K562 (cell line): ENCODE results near the gene GRIA3. TPM values are rescaled to one million over a fixed set of nuclear protein-coding genes. Genes with fewer than 3 reads are reported as not detected.

ENCODE experiments used
- ATAC-seq: fragments of 200-7000 bp; cut with Tn5 transposase; 3 replicates; pipeline ENCODE4 v1.9.1; 2020; ENCODE audit warnings: moderate library complexity
- BruUV-seq: library from RNA; stranded (reverse); fragments of 400-500 nt; replicated peaks from 2 replicates; lab custom pipeline; 2021; lab: Mats Ljungman, UMichigan
- CTCF ChIA-PET: fragments of 300-600 bp; formaldehyde crosslinking; extraction: SDS; loops from one replicate; lab custom pipeline; 2021; ENCODE audit warnings: low intra/inter-chr PET ratio; lab: Yijun Ruan, JAX
- POLR2A ChIA-PET: fragments of 300-600, 350-650 bp; sonication (Branson Sonifier 250); formaldehyde crosslinking; extraction: SDS; loops from one replicate; lab custom pipeline; 2021; ENCODE audit warnings: antibody characterized with exemption, inconsistent platforms; lab: Yijun Ruan, JAX
- DNase-seq, 4 experiments: peaks; one replicate each; pipeline versions ENCODE4 v3.0.0 to v3.0.0-alpha.2; 2011 to 2018; ENCODE audit warnings: low spot score in 3 of 4, mixed read lengths in 3 of 4; ENCODE audit errors: extremely low read depth in 1 of 4
- FAIRE-seq: peaks from 2 replicates; lab custom pipeline; 2011; peaks lifted over from hg19 to GRCh38; lab: Jason Lieb, UNC
- H2AFZ ChIP-seq: 2 replicates; pipeline ENCODE4 v1.6.0; 2011; ENCODE audit warnings: low read depth, low read length, control low read depth, inconsistent platforms
- H3K27ac ChIP-seq: fragments of 200-600 bp; 3 replicates; pipeline ENCODE4 v1.8.0; 2011; ENCODE audit warnings: low read depth, mild to moderate bottlenecking, control low read depth, inconsistent platforms, low read length, moderate library complexity, mixed read lengths; ENCODE audit errors: extremely low read depth
- H3K27me3 ChIP-seq, 2 experiments: fragments of 300-600 bp in 1 of 2; 2 replicates in 1 of 2; 3 replicates in 1 of 2; pipeline versions ENCODE4 v1.6.0 to v1.8.0; 2011; ENCODE audit warnings: inconsistent platforms in 2 of 2, low read length in 2 of 2, mild to moderate bottlenecking in 1 of 2, mixed read lengths in 1 of 2, moderate library complexity in 1 of 2; ENCODE audit not compliant: control insufficient read depth in 2 of 2, insufficient read depth in 2 of 2
- H3K36me3 ChIP-seq: fragments of 300-600 bp; 3 replicates; pipeline ENCODE4 v1.8.0; 2011; ENCODE audit warnings: mild to moderate bottlenecking, low read length, inconsistent platforms; ENCODE audit not compliant: control insufficient read depth, insufficient read depth
- H3K4me1 ChIP-seq, 2 experiments: fragments of 200-600 bp in 1 of 2; replicated peaks in 1 of 2; 2 replicates in 1 of 2; 3 replicates in 1 of 2; pipeline versions ENCODE4 v1.5.1 to v1.8.0; 2011; ENCODE audit warnings: inconsistent platforms in 2 of 2, low read length in 2 of 2, mild to moderate bottlenecking in 1 of 2, mixed read lengths in 1 of 2, moderate library complexity in 1 of 2; ENCODE audit not compliant: control insufficient read depth in 2 of 2, insufficient read depth in 2 of 2
- H3K4me2 ChIP-seq: 2 replicates; pipeline ENCODE4 v1.6.1; 2011; ENCODE audit warnings: low read length, control low read depth, inconsistent platforms, mixed read lengths; ENCODE audit not compliant: insufficient read depth
- H3K4me3 ChIP-seq: fragments of 200-600 bp; sonication (generic), shearing (Covaris generic); 2 replicates; pipeline ENCODE4 v1.5.1; 2016; ENCODE audit warnings: control low read depth, inconsistent platforms
- H3K79me2 ChIP-seq: fragments of 200-600 bp; 3 replicates; pipeline ENCODE4 v1.8.0; 2011; ENCODE audit warnings: low read length, inconsistent platforms; ENCODE audit not compliant: control insufficient read depth, insufficient read depth
- H3K9ac ChIP-seq, 2 experiments: 2 replicates each; pipeline versions ENCODE4 v1.6.0 to v1.6.1; 2011; ENCODE audit warnings: low read depth in 2 of 2, low read length in 2 of 2, control low read depth in 1 of 2, inconsistent platforms in 1 of 2, mild to moderate bottlenecking in 1 of 2, mixed read lengths in 1 of 2; ENCODE audit not compliant: insufficient read depth in 1 of 2
- H3K9me1 ChIP-seq: one replicate; pipeline ENCODE4 v1.6.0; 2011; ENCODE audit warnings: inconsistent platforms, mild to moderate bottlenecking, low read length, moderate library complexity; ENCODE audit not compliant: control insufficient read depth, insufficient read depth
- H3K9me3 ChIP-seq: replicated peaks from 2 replicates; pipeline ENCODE4 v1.5.1; 2011; ENCODE audit warnings: low read depth, low read length, inconsistent platforms; ENCODE audit not compliant: control insufficient read depth, insufficient read depth
- H4K20me1 ChIP-seq: replicated peaks from 2 replicates; pipeline ENCODE4 v1.6.1; 2011; ENCODE audit warnings: low read length, inconsistent platforms, mixed read lengths; ENCODE audit not compliant: control insufficient read depth, insufficient read depth
- ELF1 ChIP-seq: fragments of 200-800 bp; sonication (Bioruptor generic); IDR thresholded peaks from 2 replicates; pipeline ENCODE4 v1.6.1; 2016; ENCODE audit warnings: missing genetic modification characterization, missing compliant biosample characterization
- ETV5 ChIP-seq: sonication (generic); formaldehyde crosslinking; IDR thresholded peaks from 2 replicates; pipeline ENCODE4 v1.4.0; 2020; ENCODE audit warnings: low read depth, mild to moderate bottlenecking, missing genetic modification reagents
- FOXO4 ChIP-seq: fragments of 450-650 bp; formaldehyde crosslinking; IDR thresholded peaks from 2 replicates; pipeline ENCODE4 v1.4.0; 2020; ENCODE audit warnings: mild to moderate bottlenecking, moderate library complexity
- ILK ChIP-seq: fragments of 450-650 bp; IDR thresholded peaks from 2 replicates; pipeline ENCODE4 v1.6.1; 2016; ENCODE audit warnings: missing genetic modification characterization, low read depth, mild to moderate bottlenecking, missing compliant biosample characterization, moderate library complexity, borderline replicate concordance
- LEF1 ChIP-seq: fragments of 450-650 bp; IDR thresholded peaks from 2 replicates; pipeline ENCODE4 v1.6.1; 2016; ENCODE audit warnings: mild to moderate bottlenecking
- SIN3B ChIP-seq: fragments of 450-650 bp; IDR thresholded peaks from 2 replicates; pipeline ENCODE4 v1.6.1; 2017; ENCODE audit warnings: low read depth, mild to moderate bottlenecking, moderate library complexity
- SMARCE1 ChIP-seq: fragments of 450-650 bp; IDR thresholded peaks from 2 replicates; pipeline ENCODE4 v1.7.1; 2016; ENCODE audit warnings: mild to moderate bottlenecking
- SUPT5H ChIP-seq: fragments of 450-650 bp; IDR thresholded peaks from 2 replicates; pipeline ENCODE4 v1.6.1; 2016
- USF2 ChIP-seq: sonication (generic); formaldehyde crosslinking; IDR thresholded peaks from 2 replicates; pipeline ENCODE4 v1.5.0; 2020; ENCODE audit warnings: missing genetic modification reagents
- ZBTB34 ChIP-seq: fragments of 250-450 bp; sonication (Bioruptor Pico); IDR thresholded peaks from 2 replicates; pipeline ENCODE4 v1.8.0; 2021; ENCODE audit warnings: mild to moderate bottlenecking, moderate library complexity
- ZKSCAN3 ChIP-seq: fragments of 250-450 bp; sonication (Bioruptor Pico); IDR thresholded peaks from 2 replicates; pipeline ENCODE4 v1.4.0; 2020
- WGBS: fragments of 100-300 bp; shearing (Covaris generic); methylation state at CpG from one replicate; pipeline ENCODE4 v1.1.6; 2016; ENCODE audit warnings: low coverage, mixed read lengths; ENCODE audit not compliant: insufficient coverage; ENCODE audit errors: missing lambda C conversion rate; 5-methylcytosine and 5-hydroxymethylcytosine counted together
- in situ Hi-C: fragments of 300-500 bp; cut with MboI; formaldehyde crosslinking; loops from 4 replicates; pipeline ENCODE4 v1.15.0; 2018; ENCODE audit warnings: inconsistent platforms, mixed read lengths
- intact Hi-C: fragments of 100-400 bp; cut with micrococcal nuclease; formaldehyde crosslinking; loops from 2 replicates; pipeline ENCODE4 v1.14.2; 2022
- polyA plus RNA-seq, 8 experiments: library from polyadenylated mRNA; depleted of rRNA in 4 of 8; stranded (reverse) in 5 of 8; unstranded in 3 of 8; fragments of >200 nt; fragmentation: Nextera tagmentation in 2 of 8; fragmentation: Illumina TruSeq in 1 of 8; extraction: Ambion mirVana in 2 of 8; extraction: Trizol in 1 of 8; gene quantifications; 2 replicates each; pipeline versions ENCODE4 v1.2.1 to v1.2.3, GENCODE V29; 2011 to 2014; ENCODE audit warnings: inconsistent platforms in 1 of 8, missing spikeins in 1 of 8
- total RNA-seq, 7 experiments: library from RNA; depleted of rRNA in 6 of 7; stranded (reverse); fragments of >200 nt in 6 of 7; fragmentation: Illumina TruSeq in 2 of 7; extraction: Trizol in 2 of 7; gene quantifications; 2 replicates each; pipeline versions ENCODE4 v1.2.1 to v1.2.3, GENCODE V29; 2011 to 2021; ENCODE audit warnings: low replicate concordance in 1 of 7
- TF ChIP-seq, protein P1 (sequence below): fragments of 250-450 bp; sonication (Bioruptor Pico); IDR thresholded peaks from 2 replicates; pipeline ENCODE4 v1.8.0; 2022; ENCODE audit warnings: inconsistent platforms

The GRIA3 gene
- total and polyA plus RNA-seq, 9 of the 15 experiments (the other 6 are each of a cell fraction or from before 2014, with no cell fraction given), result 0.10 TPM; not detected in 8

DNA sequence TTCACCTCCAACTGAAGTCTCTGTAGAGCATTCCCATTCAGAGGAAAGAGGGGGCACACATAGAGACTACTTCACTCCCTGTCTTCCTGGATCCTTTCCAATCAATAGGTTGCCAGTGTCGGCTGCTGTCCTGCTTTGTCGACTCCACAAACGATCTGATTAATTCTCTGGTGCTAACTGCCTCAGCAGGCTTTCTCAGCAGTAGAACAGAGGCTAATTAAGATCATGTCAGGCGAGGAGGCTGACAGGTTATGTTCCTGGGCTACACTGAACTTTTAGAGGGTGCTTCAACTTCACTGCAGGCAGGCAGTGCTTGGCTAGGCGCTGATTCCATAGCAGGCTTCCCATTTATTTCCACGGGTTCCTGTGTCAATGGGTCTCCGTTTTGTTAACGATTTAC lies 79.2 kb downstream of the GRIA3 start:
- DNase-seq, result no peak
- CTCF ChIA-PET, result no interaction called here
- in situ Hi-C loops, result no loop called here
- H3K4me3 ChIP-seq, result no peak overlapping the region
- WGBS, result 2% methylated on average over 8 of the region's 8 CpGs
- H3K4me1 ChIP-seq, result no peaks in the 10 kb centered on the region
- no peaks in the 10 kb centered on the region for H3K9me1 ChIP-seq
- TF ChIP-seq ETV5 (CRISPR knock-in tag) (no peak), ILK (no peak), SMARCE1 (no peak), SIN3B (no peak), ZKSCAN3 (CRISPR knock-in tag) (no peak), USF2 (no peak), SUPT5H (no peak), LEF1 (no peak), ELF1 (tag) (no peak), FOXO4 (no peak), ZBTB34 (CRISPR knock-in tag) (no peak)
- TF ChIP-seq, protein P1, sequence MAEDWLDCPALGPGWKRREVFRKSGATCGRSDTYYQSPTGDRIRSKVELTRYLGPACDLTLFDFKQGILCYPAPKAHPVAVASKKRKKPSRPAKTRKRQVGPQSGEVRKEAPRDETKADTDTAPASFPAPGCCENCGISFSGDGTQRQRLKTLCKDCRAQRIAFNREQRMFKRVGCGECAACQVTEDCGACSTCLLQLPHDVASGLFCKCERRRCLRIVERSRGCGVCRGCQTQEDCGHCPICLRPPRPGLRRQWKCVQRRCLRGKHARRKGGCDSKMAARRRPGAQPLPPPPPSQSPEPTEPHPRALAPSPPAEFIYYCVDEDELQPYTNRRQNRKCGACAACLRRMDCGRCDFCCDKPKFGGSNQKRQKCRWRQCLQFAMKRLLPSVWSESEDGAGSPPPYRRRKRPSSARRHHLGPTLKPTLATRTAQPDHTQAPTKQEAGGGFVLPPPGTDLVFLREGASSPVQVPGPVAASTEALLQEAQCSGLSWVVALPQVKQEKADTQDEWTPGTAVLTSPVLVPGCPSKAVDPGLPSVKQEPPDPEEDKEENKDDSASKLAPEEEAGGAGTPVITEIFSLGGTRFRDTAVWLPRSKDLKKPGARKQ (CRISPR knock-in tag), result no peak
- H3K79me2 ChIP-seq, result no peaks in the 10 kb centered on the region
- intact Hi-C loops, result no loop called here
- no peaks in the 10 kb centered on the region for H4K20me1 ChIP-seq
- no peak overlapping the region for H2AFZ ChIP-seq
- H3K4me2 ChIP-seq, result no peak overlapping the region
- H3K27me3 ChIP-seq, result no peaks in the 10 kb centered on the region
- BruUV-seq, result no TSS peak
- FAIRE-seq, result no peak
- no peak overlapping the region for H3K27ac ChIP-seq
- H3K36me3 ChIP-seq, result no peaks in the 10 kb centered on the region
- POLR2A ChIA-PET, result no interaction called here
- H3K9ac ChIP-seq, result no peak overlapping the region
- ATAC-seq, result no peak
- H3K9me3 ChIP-seq, result no peaks in the 10 kb centered on the region
